HUES6 (cell line): Measurements from ENCODE around the gene ANKMY1.

ENCODE experiments used
- H3K27ac ChIP-seq: 2 replicates; pipeline ENCODE4 v1.7.0; 2013; ENCODE audit warnings: low read depth, mild to moderate bottlenecking, low read length, inconsistent platforms
- H3K27me3 ChIP-seq: 2 replicates; pipeline ENCODE4 v1.6.1; 2013; ENCODE audit warnings: low read length; ENCODE audit not compliant: control insufficient read depth, insufficient read depth
- H3K36me3 ChIP-seq: 2 replicates; pipeline ENCODE4 v1.6.1; 2013; ENCODE audit warnings: low read length; ENCODE audit not compliant: control insufficient read depth, insufficient read depth
- H3K4me1 ChIP-seq: 2 replicates; pipeline ENCODE4 v1.6.1; 2013; ENCODE audit warnings: low read length; ENCODE audit not compliant: control insufficient read depth, insufficient read depth
- H3K4me3 ChIP-seq: 2 replicates; pipeline ENCODE4 v1.5.1; 2013; ENCODE audit warnings: low read depth, low read length
- H3K9ac ChIP-seq: one replicate; pipeline ENCODE4 v1.6.1; 2013; ENCODE audit warnings: mild to moderate bottlenecking, low read length
- H3K9me3 ChIP-seq: 2 replicates; pipeline ENCODE4 v1.6.1; 2013; ENCODE audit warnings: low read depth, low read length; ENCODE audit not compliant: control insufficient read depth, insufficient read depth

ANKMY1 gene

DNA sequence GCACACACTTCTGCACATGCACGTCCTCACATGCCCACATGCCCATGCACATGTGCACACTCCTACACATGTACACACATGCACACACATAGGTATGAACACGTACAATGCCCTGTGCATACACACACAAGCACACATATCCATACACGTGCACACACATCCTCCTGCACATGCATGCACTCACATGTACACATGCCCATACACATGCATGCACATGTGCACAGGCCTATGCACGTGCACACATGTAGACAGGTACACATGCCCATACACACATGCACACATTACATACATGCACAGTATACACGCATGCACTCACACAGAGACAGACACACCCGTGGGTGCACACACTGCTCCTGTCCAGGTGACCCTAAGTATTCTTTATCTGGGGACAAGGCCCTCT lies 88.0 kb downstream of the ANKMY1 start:
- Histone ChIP-seq H3K36me3 (peaks cover 14% of the 10 kb centered on the region), H3K27me3 (no peaks in the 10 kb centered on the region), H3K27ac (no peak overlapping the region), H3K9me3 (no peaks in the 10 kb centered on the region; the same call in 1 of the 2 replicates), H3K9ac (no peak overlapping the region), H3K4me1 (no peaks in the 10 kb centered on the region), H3K4me3 (no peak overlapping the region)

DNA sequence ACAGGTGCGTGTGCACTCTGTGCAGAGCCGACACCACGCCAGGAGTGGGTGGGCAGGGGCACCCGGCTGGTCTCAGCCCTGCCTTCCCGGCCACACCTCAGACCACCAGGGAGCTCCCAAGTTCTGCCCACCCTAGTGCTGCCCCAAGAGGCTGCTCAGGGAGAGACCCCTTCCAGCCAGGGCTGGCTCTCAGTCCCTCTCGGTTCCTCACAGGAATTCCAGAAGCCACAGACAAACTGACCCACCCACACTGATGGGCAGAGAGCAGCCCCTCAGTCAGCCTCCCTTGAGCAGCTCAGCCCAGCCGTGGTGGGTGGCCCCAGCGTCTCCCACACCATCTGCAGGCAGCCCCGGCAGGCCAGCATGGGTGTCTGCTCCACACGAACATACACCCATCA lies 88.5 kb downstream of the ANKMY1 start:
- Histone ChIP-seq H3K9me3 (no peaks in the 10 kb centered on the region; the same call in 1 of the 2 replicates), H3K36me3 (peaks cover 19% of the 10 kb centered on the region), H3K27me3 (no peaks in the 10 kb centered on the region), H3K4me3 (no peak overlapping the region), H3K9ac (no peak overlapping the region), H3K4me1 (no peaks in the 10 kb centered on the region), H3K27ac (no peak overlapping the region)

DNA sequence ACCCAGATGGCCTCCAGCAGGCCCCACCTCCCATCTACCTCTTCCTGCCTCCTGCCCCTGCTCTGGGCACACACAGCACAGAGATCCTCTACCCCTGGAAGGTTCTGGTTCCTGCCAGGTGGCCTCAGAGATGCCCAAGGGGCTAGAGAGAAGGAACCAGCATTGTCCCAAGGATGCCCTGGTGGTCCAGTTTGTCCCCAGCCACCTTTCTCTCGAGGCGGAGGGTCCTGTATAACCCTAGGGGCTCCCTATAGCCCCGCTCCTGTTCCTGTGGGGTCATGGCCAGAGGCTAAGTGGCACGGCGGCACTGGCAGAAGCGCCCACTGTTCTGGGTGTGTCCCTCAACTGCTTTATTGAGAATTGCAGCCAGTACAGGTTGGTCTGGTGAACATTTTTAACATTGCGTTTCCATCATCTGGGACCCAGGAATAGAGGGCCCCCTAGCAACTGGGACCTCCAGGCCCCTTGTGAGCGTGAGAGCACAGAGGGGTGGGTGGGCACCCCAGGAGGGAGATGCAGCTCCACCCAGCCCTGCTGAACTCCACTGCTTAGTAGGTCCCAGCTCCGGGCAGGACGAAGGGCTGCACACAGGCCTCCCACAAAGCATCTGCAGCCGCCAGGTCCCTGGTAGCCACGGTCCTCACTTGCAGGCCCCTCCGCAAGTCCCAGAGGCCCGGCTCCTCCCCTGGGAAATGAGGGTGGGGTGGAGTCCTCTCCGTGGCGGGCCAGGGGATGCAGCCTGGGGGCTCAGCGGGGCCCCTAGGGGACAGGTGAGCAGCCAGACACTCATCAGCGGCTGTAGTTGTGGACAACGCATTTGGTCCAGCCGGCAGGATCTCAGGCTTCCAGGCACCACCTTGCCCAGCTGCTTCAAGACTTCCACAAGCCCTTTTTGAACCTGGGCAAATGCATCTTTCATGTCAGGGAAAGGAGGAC lies 89.2 kb downstream of the ANKMY1 start:
- Histone ChIP-seq H3K4me1 (no peaks in the 10 kb centered on the region), H3K27me3 (no peaks in the 10 kb centered on the region), H3K9ac (no peak overlapping the region), H3K9me3 (no peaks in the 10 kb centered on the region; the same call in 1 of the 2 replicates), H3K4me3 (no peak overlapping the region), H3K36me3 (peaks cover 25% of the 10 kb centered on the region), H3K27ac (no peak overlapping the region)

DNA sequence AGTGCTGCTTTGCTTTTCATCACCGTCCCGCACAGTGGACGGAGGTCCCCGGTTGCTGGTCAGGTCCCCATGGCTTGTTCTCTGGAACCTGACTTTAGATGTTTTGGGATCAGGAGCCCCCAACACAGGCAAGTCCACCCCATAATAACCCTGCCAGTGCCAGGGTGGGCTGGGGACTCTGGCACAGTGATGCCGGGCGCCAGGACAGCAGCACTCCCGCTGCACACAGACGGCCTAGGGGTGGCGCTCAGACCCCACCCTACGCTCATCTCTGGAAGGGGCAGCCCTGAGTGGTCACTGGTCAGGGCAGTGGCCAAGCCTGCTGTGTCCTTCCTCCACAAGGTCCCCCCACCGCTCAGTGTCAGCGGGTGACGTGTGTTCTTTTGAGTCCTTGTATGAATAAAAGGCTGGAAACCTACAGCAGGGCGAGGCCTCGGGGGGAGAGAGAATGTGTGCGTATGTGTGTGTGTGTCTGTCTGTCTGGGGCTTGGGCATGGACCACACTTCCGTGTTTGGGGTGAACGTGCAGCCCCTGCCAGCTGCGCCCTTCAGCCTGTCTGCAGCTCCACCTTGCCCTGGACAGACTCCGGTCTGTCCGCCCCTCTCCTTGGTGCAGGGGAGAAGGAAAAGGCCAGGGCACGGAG lies 90.0 kb downstream of the ANKMY1 start:
- Histone ChIP-seq H3K27me3 (no peaks in the 10 kb centered on the region), H3K9ac (no peak overlapping the region), H3K4me1 (no peaks in the 10 kb centered on the region), H3K9me3 (no peaks in the 10 kb centered on the region), H3K27ac (no peak overlapping the region), H3K4me3 (no peak overlapping the region), H3K36me3 (peaks cover 26% of the 10 kb centered on the region)

DNA sequence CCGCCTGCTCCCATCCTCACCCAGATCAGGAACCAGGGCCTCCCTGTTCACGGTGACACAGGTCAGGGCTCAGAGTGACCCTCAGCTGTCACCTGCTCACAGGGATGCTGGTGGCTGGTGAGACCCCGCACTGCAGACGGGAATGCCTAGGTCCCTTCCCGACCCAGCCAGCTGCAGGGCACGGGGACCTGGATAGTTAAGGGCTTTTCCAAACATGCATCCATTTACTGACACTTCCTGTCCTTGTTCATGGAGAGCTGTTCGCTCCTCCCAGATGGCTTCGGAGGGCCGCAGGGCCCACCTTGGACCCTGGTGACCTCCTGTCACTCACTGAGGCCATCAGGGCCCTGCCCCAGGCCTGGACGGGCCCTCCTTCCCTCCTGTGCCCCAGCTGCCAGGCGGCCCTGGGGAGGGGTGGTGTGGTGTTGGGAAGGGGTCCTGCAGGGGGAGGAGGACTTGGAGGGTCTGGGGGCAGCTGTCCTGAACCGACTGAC lies 90.6 kb downstream of the ANKMY1 start:
- Histone ChIP-seq H3K36me3 (peaks cover 26% of the 10 kb centered on the region), H3K9ac (no peak overlapping the region), H3K4me3 (no peak overlapping the region)

DNA sequence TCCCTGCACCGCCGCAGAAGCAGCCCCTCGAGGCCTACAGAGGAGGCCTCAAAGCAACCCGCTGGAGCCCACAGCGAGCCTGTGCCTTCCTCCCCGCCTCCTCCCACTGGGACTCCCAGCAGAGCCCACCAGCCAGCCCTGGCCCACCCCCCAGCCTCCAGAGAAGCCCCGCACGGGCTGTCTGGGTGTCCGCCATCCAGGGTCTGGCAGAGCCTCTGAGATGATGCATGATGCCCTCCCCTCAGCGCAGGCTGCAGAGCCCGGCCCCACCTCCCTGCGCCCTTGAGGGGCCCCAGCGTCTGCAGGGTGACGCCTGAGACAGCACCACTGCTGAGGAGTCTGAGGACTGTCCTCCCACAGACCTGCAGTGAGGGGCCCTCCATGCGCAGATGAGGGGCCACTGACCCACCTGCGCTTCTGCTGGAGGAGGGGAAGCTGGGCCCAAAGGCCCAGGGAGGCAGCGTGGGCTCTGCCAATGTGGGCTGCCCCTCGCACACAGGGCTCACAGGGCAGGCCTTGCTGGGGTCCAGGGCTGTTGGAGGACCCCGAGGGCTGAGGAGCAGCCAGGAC lies 91.1 kb downstream of the ANKMY1 start:
- Histone ChIP-seq H3K4me3 (no peak overlapping the region), H3K27me3 (no peaks in the 10 kb centered on the region), H3K9me3 (no peaks in the 10 kb centered on the region), H3K27ac (no peak overlapping the region), H3K9ac (no peak overlapping the region), H3K36me3 (peaks cover 26% of the 10 kb centered on the region), H3K4me1 (no peaks in the 10 kb centered on the region)

More for the DNA sequence above, 90.6 kb downstream of the ANKMY1 start:
- Histone ChIP-seq H3K27ac (no peak overlapping the region), H3K9me3 (no peaks in the 10 kb centered on the region), H3K4me1 (no peaks in the 10 kb centered on the region), H3K27me3 (no peaks in the 10 kb centered on the region)

DNA sequence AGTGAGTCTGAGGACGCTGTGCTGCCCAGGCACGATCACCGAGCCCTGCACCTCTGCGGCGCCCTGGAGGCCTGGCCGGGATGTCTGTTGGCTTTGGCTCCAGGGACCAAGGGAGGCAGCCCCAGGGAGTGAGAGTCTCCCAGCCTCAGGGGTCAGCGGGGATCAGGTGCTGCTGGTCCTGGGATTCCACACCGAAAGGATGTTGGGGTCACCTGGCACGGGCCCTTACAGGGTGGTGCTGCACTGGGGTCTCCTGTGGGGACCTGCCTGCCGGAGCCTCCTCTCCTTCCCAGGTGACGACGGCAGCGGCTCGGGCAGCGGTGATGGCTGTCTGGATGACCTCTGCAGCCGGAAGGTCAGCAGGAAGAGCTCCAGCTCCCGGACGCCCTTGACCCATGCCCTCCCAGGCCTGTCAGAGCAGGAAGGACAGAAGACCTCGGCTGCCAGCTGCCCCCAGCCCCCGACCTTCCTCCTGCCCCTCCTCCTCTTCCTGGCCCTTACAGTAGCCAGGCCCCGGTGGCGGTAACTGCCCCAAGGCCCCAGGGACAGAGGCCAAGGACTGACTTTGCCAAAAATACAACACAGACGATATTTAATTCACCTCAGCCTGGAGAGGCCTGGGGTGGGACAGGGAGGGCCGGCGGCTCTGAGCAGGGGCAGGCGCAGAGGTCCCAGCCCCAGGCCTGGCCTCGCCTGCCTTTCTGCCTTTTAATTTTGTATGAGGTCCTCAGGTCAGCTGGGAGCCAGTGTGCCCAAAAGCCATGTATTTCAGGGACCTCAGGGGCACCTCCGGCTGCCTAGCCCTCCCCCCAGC lies 91.8 kb downstream of the ANKMY1 start:
- H3K27ac ChIP-seq = no peak overlapping the region
- H3K27me3 ChIP-seq = no peaks in the 10 kb centered on the region
- H3K36me3 ChIP-seq = peaks cover 26% of the 10 kb centered on the region
- no peaks in the 10 kb centered on the region for H3K9me3 ChIP-seq
- H3K4me1 ChIP-seq = no peaks in the 10 kb centered on the region
- no peak overlapping the region for H3K4me3 ChIP-seq
- H3K9ac ChIP-seq = no peak overlapping the region

DNA sequence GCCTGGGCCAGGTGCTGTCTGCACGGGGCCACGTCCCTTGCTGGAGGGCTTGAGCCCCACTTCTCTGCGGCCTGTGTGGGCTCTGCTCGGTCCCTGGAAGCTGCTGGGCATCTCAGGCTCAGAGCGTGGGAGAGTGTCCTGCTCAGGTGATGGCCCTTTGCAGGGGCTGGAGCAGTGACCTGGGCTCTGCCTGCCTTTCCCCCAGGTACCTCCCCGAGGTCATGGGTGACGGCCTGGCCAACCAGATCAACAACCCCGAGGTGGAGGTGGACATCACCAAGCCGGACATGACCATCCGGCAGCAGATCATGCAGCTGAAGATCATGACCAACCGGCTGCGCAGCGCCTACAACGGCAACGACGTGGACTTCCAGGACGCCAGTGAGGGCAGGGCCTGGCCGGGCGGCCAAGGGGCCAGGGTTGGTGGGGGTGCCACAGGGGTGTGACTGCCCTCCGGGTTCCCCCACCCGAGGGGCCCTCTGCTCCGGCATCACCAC lies 92.5 kb downstream of the ANKMY1 start:
- Histone ChIP-seq H3K27me3 (no peaks in the 10 kb centered on the region), H3K9me3 (no peaks in the 10 kb centered on the region), H3K36me3 (peaks cover 26% of the 10 kb centered on the region), H3K4me1 (no peaks in the 10 kb centered on the region), H3K4me3 (no peak overlapping the region), H3K9ac (no peak overlapping the region), H3K27ac (no peak overlapping the region)

DNA sequence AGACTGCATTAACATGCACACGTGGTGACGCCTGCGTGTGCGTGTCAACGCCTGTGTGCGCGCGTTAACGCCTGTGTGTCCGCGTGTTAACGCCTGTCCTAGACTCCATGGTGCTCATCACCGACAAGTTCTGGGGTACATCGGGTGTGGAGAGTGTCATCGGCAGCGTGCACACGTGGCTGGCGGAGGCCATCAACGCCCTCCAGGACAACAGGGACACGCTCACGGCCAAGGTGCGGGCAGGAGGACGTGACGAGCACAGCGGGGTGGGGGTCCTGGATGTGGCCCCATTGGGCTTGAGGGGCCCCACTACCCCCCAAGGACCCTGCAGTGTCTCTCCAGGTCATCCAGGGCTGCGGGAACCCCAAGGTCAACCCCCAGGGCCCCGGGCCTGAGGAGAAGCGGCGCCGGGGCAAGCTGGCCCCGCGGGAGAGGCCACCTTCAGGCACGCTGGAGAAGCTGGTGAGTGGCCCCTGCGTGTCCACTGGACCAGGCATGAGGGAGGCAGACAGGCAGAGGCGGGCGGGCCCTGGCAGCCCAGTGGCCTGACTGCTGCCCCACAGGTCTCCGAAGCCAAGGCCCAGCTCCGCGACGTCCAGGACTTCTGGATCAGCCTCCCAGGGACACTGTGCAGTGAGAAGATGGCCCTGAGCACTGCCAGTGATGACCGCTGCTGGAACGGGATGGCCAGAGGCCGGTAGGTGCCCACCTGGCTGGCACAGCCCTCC lies 93.1 kb downstream of the ANKMY1 start:
- H3K9me3 ChIP-seq = no peaks in the 10 kb centered on the region
- peaks cover 4% of the 10 kb centered on the region; the same call in 1 of the 2 replicates for H3K4me1 ChIP-seq
- H3K36me3 ChIP-seq = peaks cover 26% of the 10 kb centered on the region

More for the DNA sequence above, 93.1 kb downstream of the ANKMY1 start:
- Histone ChIP-seq H3K4me3 (no peak overlapping the region), H3K9ac (no peak overlapping the region), H3K27ac (no peak overlapping the region), H3K27me3 (no peaks in the 10 kb centered on the region)
